SU-DHL-6 (cell line): ENCODE measurements around the gene VTI1A.

ENCODE experiments used
- CTCF ChIP-seq: fragments of 200-600 bp; sonication (generic); IDR thresholded peaks from one replicate; pipeline ENCODE4 v1.5.1; 2017; ENCODE audit warnings: antibody characterized with exemption, mild to moderate bottlenecking, low read length, moderate library complexity; ENCODE audit not compliant: insufficient read depth, poor library complexity, severe bottlenecking
- EZH2phosphoT487 ChIP-seq: fragments of 200-600 bp; sonication (generic), shearing (Covaris generic); conservative IDR thresholded peaks from 2 replicates; pipeline ENCODE4 v1.6.1; 2018; ENCODE audit warnings: mild to moderate bottlenecking, antibody characterized with exemption, low read length, moderate library complexity, mixed read lengths

DNA sequence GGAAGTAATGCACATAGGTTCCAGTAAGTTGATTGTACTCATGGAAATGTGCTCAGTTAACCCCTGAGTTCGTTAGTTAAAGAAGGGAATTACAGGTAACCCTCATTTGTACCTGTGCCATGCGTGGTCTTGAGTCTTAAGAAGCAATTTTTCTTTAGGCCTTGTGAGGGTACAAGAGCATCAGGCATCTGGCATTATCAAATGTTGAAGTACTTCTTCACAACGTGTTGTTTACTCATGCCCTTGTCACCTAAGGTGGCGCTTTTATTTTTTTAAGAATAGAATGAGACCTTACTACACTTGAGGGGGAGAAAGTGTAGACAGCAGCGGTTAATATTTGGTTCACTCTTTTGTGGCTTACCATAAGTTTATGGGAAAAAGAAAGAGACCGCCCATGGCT lies 167.1 kb downstream of the VTI1A start:
- TF ChIP-seq EZH2phosphoT487 (no peak), CTCF (no peak)
